Neutrophil (primary cell): ENCODE results near the gene OR9Q2.

Experiments
- H3K27ac ChIP-seq: fragments of 200-600 bp; sonication (generic); 2 replicates; pipeline ENCODE4 v1.5.1; 2016; ENCODE audit warnings: mild to moderate bottlenecking, moderate library complexity
- H3K27me3 ChIP-seq: fragments of 200-600 bp; sonication (generic); 2 replicates; pipeline ENCODE4 v1.6.0; 2016; ENCODE audit warnings: mild to moderate bottlenecking
- H3K36me3 ChIP-seq: fragments of 200-600 bp; sonication (generic); 2 replicates; pipeline ENCODE4 v1.5.1; 2017
- H3K4me1 ChIP-seq, 2 experiments: fragments of 200-600 bp in 1 of 2; sonication (generic) in 1 of 2; 1 replicate in 1 of 2; 2 replicates in 1 of 2; pipeline versions ENCODE4 v1.5.1 to v1.6.1; 2013 to 2016; ENCODE audit warnings: low read depth in 1 of 2, low read length in 1 of 2, mild to moderate bottlenecking in 1 of 2, moderate library complexity in 1 of 2; ENCODE audit not compliant: control insufficient read depth in 1 of 2, insufficient read depth in 1 of 2
- H3K4me3 ChIP-seq, 2 experiments: fragments of 200-600 bp in 1 of 2; sonication (generic) in 1 of 2; 1 replicate in 1 of 2; 2 replicates in 1 of 2; pipeline ENCODE4 v1.5.1; 2013 to 2016; ENCODE audit warnings: low read depth in 1 of 2, low read length in 1 of 2, mild to moderate bottlenecking in 1 of 2, moderate library complexity in 1 of 2
- H3K9me3 ChIP-seq: fragments of 200-600 bp; sonication (generic); 2 replicates; pipeline ENCODE4 v1.5.1; 2016
- CTCF ChIP-seq: fragments of 200-600 bp; sonication (generic); IDR thresholded peaks from 2 replicates; pipeline ENCODE4 v1.5.1; 2016; ENCODE audit warnings: antibody characterized with exemption

OR9Q2 gene

DNA sequence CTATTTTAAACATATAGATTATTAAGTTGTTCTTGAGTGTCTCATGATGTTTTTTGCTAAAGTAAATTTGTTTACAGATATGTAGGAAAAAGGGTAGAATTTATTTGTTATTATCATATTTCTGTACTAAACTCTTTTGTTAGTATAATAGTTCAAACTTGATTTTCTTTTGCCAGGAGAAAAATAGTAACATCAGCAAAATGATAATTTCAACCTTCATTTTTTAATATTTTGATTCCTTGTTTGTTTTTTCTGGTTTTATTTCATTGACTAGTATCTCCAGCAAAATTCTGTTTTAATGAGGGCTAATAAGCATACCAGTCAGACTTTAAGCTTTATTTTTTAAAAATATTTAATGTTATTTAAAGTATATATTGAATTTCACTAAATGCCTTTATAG, 27.6 kb downstream of the OR9Q2 start:
- no peak overlapping the region for H3K4me3 ChIP-seq
- H3K4me1 ChIP-seq, result no peaks in the 10 kb centered on the region
- no peaks in the 10 kb centered on the region for H3K36me3 ChIP-seq
- no peaks in the 10 kb centered on the region for H3K9me3 ChIP-seq
- no peaks in the 10 kb centered on the region for H3K27me3 ChIP-seq
- no peak for TF ChIP-seq CTCF
- no peak overlapping the region for H3K27ac ChIP-seq

- Histone ChIP-seq H3K9me3 (no peaks in the 10 kb centered on the region), H3K36me3 (no peaks in the 10 kb centered on the region), H3K27me3 (no peaks in the 10 kb centered on the region), H3K4me1 (no peaks in the 10 kb centered on the region), H3K4me3 (no peak overlapping the region), H3K27ac (no peak overlapping the region)
- no peak for TF ChIP-seq CTCF
Measured at GRCh38 chr11:58222721-58223120, 33.9 kb downstream of the OR9Q2 start.

DNA sequence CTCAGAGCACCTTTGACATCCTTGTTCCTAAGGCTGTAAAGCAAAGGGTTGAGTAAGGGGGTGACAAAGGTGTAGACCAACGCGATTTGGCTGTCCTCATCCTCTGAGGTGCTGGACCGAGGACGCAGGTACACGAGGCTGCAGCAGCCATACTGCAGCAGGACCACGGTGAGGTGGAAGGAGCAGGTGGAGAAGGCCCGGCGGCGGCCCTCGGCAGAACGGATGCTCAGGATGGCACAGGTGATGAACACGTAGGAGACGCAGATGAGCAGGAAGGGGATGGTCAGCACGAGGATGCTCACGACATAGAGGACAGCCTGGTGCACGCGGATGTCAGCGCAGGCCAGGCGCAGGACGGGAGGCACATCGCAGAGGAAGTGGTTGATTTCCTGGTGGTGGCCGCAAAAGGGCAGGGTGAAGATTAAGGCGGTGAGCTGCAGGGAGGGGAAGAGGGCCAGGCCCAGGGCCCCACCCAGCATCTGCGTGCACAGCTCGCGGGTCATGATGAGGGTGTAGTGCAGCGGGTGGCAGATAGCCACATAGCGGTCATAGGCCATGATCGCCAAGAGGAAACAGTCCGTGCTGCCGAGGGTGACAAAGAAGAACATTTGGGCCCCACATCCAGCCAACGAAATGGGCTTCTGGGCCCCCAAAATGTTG, 39.2 kb downstream of the OR9Q2 start:
- no peak for TF ChIP-seq CTCF
- Histone ChIP-seq H3K27ac (no peak overlapping the region), H3K36me3 (no peaks in the 10 kb centered on the region), H3K4me3 (no peak overlapping the region), H3K9me3 (no peaks in the 10 kb centered on the region), H3K4me1 (no peaks in the 10 kb centered on the region), H3K27me3 (no peaks in the 10 kb centered on the region)
